ENCODE results near the gene ATRNL1. TPM values are rescaled to one million over a fixed set of nuclear protein-coding genes. Genes with fewer than 3 reads are reported as not detected.

ATRNL1 gene
- total and polyA plus RNA-seq, 10 donors, result 0.29 to 6.3 (median 2.2) TPM

DNA sequence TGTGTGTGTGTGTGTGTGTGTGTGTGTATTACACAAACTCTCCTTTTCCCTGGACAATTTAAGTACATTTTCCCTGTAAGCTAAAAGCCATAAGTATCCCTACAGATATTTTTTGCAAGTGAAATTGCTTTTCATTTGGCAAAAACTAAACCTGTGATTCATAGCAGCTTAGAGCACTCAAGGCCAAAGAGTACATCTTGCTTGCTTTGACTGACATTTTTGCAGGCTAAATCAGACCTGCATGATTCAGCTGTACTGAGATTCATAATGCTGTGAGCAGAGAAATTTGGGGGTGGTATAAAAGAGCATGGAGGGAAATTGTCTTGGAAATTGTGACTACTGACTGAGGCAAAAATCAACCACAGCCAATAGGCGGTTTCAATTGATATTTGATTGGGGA is 679.4 kb downstream of the ATRNL1 start:
- DNase-seq, result no peak
- no peak overlapping the region for H3K27ac ChIP-seq
- TF ChIP-seq POLR2AphosphoS5 (IDR thresholded peaks at IDR 0.05), result no peak
- no peak for TF ChIP-seq POLR2A (IDR thresholded peaks at IDR 0.05)
- TF ChIP-seq, protein P1, sequence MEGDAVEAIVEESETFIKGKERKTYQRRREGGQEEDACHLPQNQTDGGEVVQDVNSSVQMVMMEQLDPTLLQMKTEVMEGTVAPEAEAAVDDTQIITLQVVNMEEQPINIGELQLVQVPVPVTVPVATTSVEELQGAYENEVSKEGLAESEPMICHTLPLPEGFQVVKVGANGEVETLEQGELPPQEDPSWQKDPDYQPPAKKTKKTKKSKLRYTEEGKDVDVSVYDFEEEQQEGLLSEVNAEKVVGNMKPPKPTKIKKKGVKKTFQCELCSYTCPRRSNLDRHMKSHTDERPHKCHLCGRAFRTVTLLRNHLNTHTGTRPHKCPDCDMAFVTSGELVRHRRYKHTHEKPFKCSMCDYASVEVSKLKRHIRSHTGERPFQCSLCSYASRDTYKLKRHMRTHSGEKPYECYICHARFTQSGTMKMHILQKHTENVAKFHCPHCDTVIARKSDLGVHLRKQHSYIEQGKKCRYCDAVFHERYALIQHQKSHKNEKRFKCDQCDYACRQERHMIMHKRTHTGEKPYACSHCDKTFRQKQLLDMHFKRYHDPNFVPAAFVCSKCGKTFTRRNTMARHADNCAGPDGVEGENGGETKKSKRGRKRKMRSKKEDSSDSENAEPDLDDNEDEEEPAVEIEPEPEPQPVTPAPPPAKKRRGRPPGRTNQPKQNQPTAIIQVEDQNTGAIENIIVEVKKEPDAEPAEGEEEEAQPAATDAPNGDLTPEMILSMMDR (IDR thresholded peaks at IDR 0.05 in 8 of 11, conservative IDR thresholded peaks at IDR 0.05 in 3 of 11), result no peak
- no peaks in the 10 kb centered on the region for H3K4me1 ChIP-seq
- H3K36me3 ChIP-seq, result no peaks in the 10 kb centered on the region
- no peaks in the 10 kb centered on the region for H3K9me3 ChIP-seq
- WGBS, 5 donors, result 83 to 97% (median 89%) methylated on average over 1 of the region's 1 CpG
- H3K4me3 ChIP-seq, result no peak overlapping the region
- H3K27me3 ChIP-seq (replicated peaks in 1 of 7), result no peaks in the 10 kb centered on the region
- intact Hi-C loops (cut with DNase I; ENCODE audit: low total_unique reads), result no loop called here

GRCh38 chr10:115773832-115774231 is 680.7 kb downstream of the ATRNL1 start:
- no peak overlapping the region for H3K4me3 ChIP-seq
- 75 to 96% (median 86%) methylated on average over 2 of the region's 2 CpGs for WGBS, 5 donors
- TF ChIP-seq POLR2A (IDR thresholded peaks at IDR 0.05) (no peak), POLR2AphosphoS5 (IDR thresholded peaks at IDR 0.05) (no peak)
- TF ChIP-seq, protein P1 (IDR thresholded peaks at IDR 0.05 in 8 of 11, conservative IDR thresholded peaks at IDR 0.05 in 3 of 11), result no peak
- H3K9me3 ChIP-seq, result no peaks in the 10 kb centered on the region
- intact Hi-C loops (cut with DNase I; ENCODE audit: low total_unique reads), result no loop called here
- no peaks in the 10 kb centered on the region for H3K36me3 ChIP-seq
- H3K27me3 ChIP-seq (replicated peaks in 1 of 7), result no peaks in the 10 kb centered on the region
- no peak for DNase-seq
- no peaks in the 10 kb centered on the region for H3K4me1 ChIP-seq
- no peak overlapping the region for H3K27ac ChIP-seq

- 58 to 75% (median 64%) methylated on average over 2 of the region's 2 CpGs for WGBS, 5 donors
- H3K27me3 ChIP-seq (replicated peaks in 1 of 7), result no peaks in the 10 kb centered on the region
- H3K4me3 ChIP-seq, result no peak overlapping the region
- TF ChIP-seq, protein P1 (IDR thresholded peaks at IDR 0.05 in 8 of 11, conservative IDR thresholded peaks at IDR 0.05 in 3 of 11), result no peak
- TF ChIP-seq POLR2AphosphoS5 (IDR thresholded peaks at IDR 0.05), result no peak
- no peak for TF ChIP-seq POLR2A (IDR thresholded peaks at IDR 0.05)
- no peaks in the 10 kb centered on the region for H3K36me3 ChIP-seq
- H3K4me1 ChIP-seq, result no peaks in the 10 kb centered on the region
- H3K9me3 ChIP-seq, result no peaks in the 10 kb centered on the region
- intact Hi-C loops (cut with DNase I; ENCODE audit: low total_unique reads), result no loop called here
- DNase-seq, result no peak
- no peak overlapping the region for H3K27ac ChIP-seq
Observed at GRCh38 chr10:115774721-115775120, 681.6 kb downstream of the ATRNL1 start.

- WGBS, 5 donors, result 83 to 89% (median 85%) methylated on average over 2 of the region's 2 CpGs
- DNase-seq, result no peak
- H3K4me1 ChIP-seq, result no peaks in the 10 kb centered on the region
- intact Hi-C loops (cut with DNase I; ENCODE audit: low total_unique reads), result no loop called here
- TF ChIP-seq POLR2A (IDR thresholded peaks at IDR 0.05) (no peak), POLR2AphosphoS5 (IDR thresholded peaks at IDR 0.05) (no peak)
- TF ChIP-seq, protein P1 (IDR thresholded peaks at IDR 0.05 in 8 of 11, conservative IDR thresholded peaks at IDR 0.05 in 3 of 11), result no peak
- H3K27me3 ChIP-seq (replicated peaks in 1 of 7), result no peaks in the 10 kb centered on the region
- H3K27ac ChIP-seq, result no peak overlapping the region
- no peaks in the 10 kb centered on the region for H3K9me3 ChIP-seq
- H3K36me3 ChIP-seq, result no peaks in the 10 kb centered on the region
- H3K4me3 ChIP-seq, result no peak overlapping the region
Observed at GRCh38 chr10:115777646-115778045, 684.5 kb downstream of the ATRNL1 start.
